Peyer's patch (tissue), 4 donors: ENCODE results near the gene RBM15.

ENCODE experiments used
- CTCF ChIP-seq, 6 experiments: fragments of 450-650 bp in 4 of 6; fragments of 200-600 bp in 2 of 6; sonication (generic) in 1 of 6; IDR thresholded peaks; one replicate each; pipeline ENCODE4 v1.5.1; 2017 to 2019; ENCODE audit warnings: antibody characterized with exemption in 6 of 6, mild to moderate bottlenecking in 3 of 6, moderate library complexity in 1 of 6
- POLR2A ChIP-seq, 2 donors: fragments of 450-650 bp; IDR thresholded peaks; one replicate each; pipeline ENCODE4 v1.5.1; 2017; ENCODE audit warnings: antibody characterized with exemption in 2 of 2, mild to moderate bottlenecking in 2 of 2, moderate library complexity in 2 of 2

DNA sequence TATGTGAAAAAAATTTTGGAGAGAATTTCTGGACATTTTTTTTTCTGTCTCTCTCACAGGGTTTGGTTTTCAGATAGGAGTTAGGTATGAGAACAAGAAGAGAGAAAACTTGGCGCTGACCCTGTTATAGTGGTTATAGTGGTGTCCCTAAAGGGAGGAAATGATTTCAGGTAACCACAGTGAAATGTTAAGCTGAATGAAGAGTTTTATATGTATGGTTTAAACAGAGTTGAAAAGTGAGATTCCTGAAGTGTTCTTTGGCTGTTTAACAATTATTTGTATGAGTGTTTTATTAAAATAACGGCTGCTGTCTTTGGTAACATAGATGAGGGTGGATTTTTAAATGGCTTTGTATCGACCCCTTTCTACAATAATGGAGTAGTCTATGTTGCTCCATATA lies 6.3 kb downstream of the RBM15 start:
- TF ChIP-seq POLR2A (IDR thresholded peaks at IDR 0.05), result no peak
- no peak for TF ChIP-seq CTCF (IDR thresholded peaks at IDR 0.05)
